ENCODE results near the gene PDE11A. TPM values are rescaled to one million over a fixed set of nuclear protein-coding genes. Genes with fewer than 3 reads are reported as not detected.

Gene PDE11A
- under 0.01 and 0.09 TPM in 2 replicates for total RNA-seq

GRCh38 chr2:178072383-178073301 lies at the start of gene PDE11A:
Gene PDE11A (minus strand): TSS chr2:178072777. CDS start chr2:178072437, 340 bp downstream.

GRCh38 chr2:178112202-178113152 lies 39.9 kb upstream of the PDE11A start, which contains the start of gene RBM45:
Gene RBM45 (plus strand): TSS chr2:178112437. CDS start chr2:178112547, 110 bp downstream.

Other genes with a start within 250 kb of the PDE11A start
- gene RBM45, start 39.7 kb upstream of the PDE11A start, total RNA-seq: 24.3 and 27.4 TPM in 2 replicates
- 0.52 and 0.79 TPM in 2 replicates for gene OSBPL6, start 121.7 kb upstream of the PDE11A start, total RNA-seq